HUES6 (cell line): ENCODE data around the gene DCC.

Source experiments
- H3K27ac ChIP-seq: 2 replicates; pipeline ENCODE4 v1.7.0; 2013; ENCODE audit warnings: low read depth, mild to moderate bottlenecking, low read length, inconsistent platforms
- H3K27me3 ChIP-seq: 2 replicates; pipeline ENCODE4 v1.6.1; 2013; ENCODE audit warnings: low read length; ENCODE audit not compliant: control insufficient read depth, insufficient read depth
- H3K36me3 ChIP-seq: 2 replicates; pipeline ENCODE4 v1.6.1; 2013; ENCODE audit warnings: low read length; ENCODE audit not compliant: control insufficient read depth, insufficient read depth
- H3K4me1 ChIP-seq: 2 replicates; pipeline ENCODE4 v1.6.1; 2013; ENCODE audit warnings: low read length; ENCODE audit not compliant: control insufficient read depth, insufficient read depth
- H3K4me3 ChIP-seq: 2 replicates; pipeline ENCODE4 v1.5.1; 2013; ENCODE audit warnings: low read depth, low read length
- H3K9ac ChIP-seq: one replicate; pipeline ENCODE4 v1.6.1; 2013; ENCODE audit warnings: mild to moderate bottlenecking, low read length
- H3K9me3 ChIP-seq: 2 replicates; pipeline ENCODE4 v1.6.1; 2013; ENCODE audit warnings: low read depth, low read length; ENCODE audit not compliant: control insufficient read depth, insufficient read depth

Gene DCC

GRCh38 chr18:53115876-53116585 is 776.0 kb downstream of the DCC start:
- Histone ChIP-seq H3K27ac (no peak overlapping the region), H3K4me3 (no peak overlapping the region), H3K4me1 (0 out of 2 replicates have a peak, but pooled peaks cover 4% of the 10 kb centered on the region), H3K27me3 (no peaks in the 10 kb centered on the region), H3K9ac (no peak overlapping the region), H3K36me3 (no peaks in the 10 kb centered on the region), H3K9me3 (no peaks in the 10 kb centered on the region)

GRCh38 chr18:53117851-53118250 is 777.9 kb downstream of the DCC start:
- Histone ChIP-seq H3K9ac (no peak overlapping the region), H3K9me3 (no peaks in the 10 kb centered on the region), H3K27ac (no peak overlapping the region), H3K36me3 (no peaks in the 10 kb centered on the region), H3K27me3 (no peaks in the 10 kb centered on the region), H3K4me3 (no peak overlapping the region), H3K4me1 (0 out of 2 replicates have a peak, but pooled peaks cover 4% of the 10 kb centered on the region)

GRCh38 chr18:53126210-53126609 is 786.2 kb downstream of the DCC start:
- no peak overlapping the region for H3K4me3 ChIP-seq
- no peak overlapping the region for H3K9ac ChIP-seq
- no peaks in the 10 kb centered on the region for H3K9me3 ChIP-seq
- peaks cover 5% of the 10 kb centered on the region; the same call in 1 of the 2 replicates for H3K4me1 ChIP-seq
- H3K36me3 ChIP-seq, result no peaks in the 10 kb centered on the region
- H3K27me3 ChIP-seq, result no peaks in the 10 kb centered on the region
- H3K27ac ChIP-seq, result peak overlapping the region; percentile 0; the same call in 1 of the 2 replicates

- Histone ChIP-seq H3K27me3 (no peaks in the 10 kb centered on the region), H3K27ac (no peak overlapping the region), H3K36me3 (no peaks in the 10 kb centered on the region), H3K9me3 (no peaks in the 10 kb centered on the region), H3K4me1 (peaks cover 5% of the 10 kb centered on the region; the same call in 1 of the 2 replicates), H3K4me3 (no peak overlapping the region), H3K9ac (no peak overlapping the region)
These were observed 791.0 kb downstream of the DCC start for GRCh38 chr18:53131001-53131400.

GRCh38 chr18:53134711-53135110 is 794.7 kb downstream of the DCC start:
- H3K27ac ChIP-seq, result no peak overlapping the region
- no peaks in the 10 kb centered on the region for H3K36me3 ChIP-seq
- H3K9ac ChIP-seq, result no peak overlapping the region
- no peaks in the 10 kb centered on the region for H3K27me3 ChIP-seq
- H3K4me3 ChIP-seq, result no peak overlapping the region
- H3K9me3 ChIP-seq, result peaks cover 5% of the 10 kb centered on the region; the same call in 1 of the 2 replicates
- H3K4me1 ChIP-seq, result no peaks in the 10 kb centered on the region

GRCh38 chr18:53135654-53136053 is 795.7 kb downstream of the DCC start:
- Histone ChIP-seq H3K36me3 (no peaks in the 10 kb centered on the region), H3K9me3 (peaks cover 5% of the 10 kb centered on the region; the same call in 1 of the 2 replicates), H3K27ac (no peak overlapping the region), H3K27me3 (no peaks in the 10 kb centered on the region), H3K9ac (no peak overlapping the region), H3K4me3 (no peak overlapping the region), H3K4me1 (no peaks in the 10 kb centered on the region)

- no peak overlapping the region for H3K27ac ChIP-seq
- H3K36me3 ChIP-seq, result no peaks in the 10 kb centered on the region
- no peak overlapping the region for H3K4me3 ChIP-seq
- H3K27me3 ChIP-seq, result no peaks in the 10 kb centered on the region
- H3K9ac ChIP-seq, result no peak overlapping the region
- no peaks in the 10 kb centered on the region for H3K4me1 ChIP-seq
- H3K9me3 ChIP-seq, result peaks cover 5% of the 10 kb centered on the region; the same call in 1 of the 2 replicates
These were observed 799.9 kb downstream of the DCC start for GRCh38 chr18:53139746-53140500.

- H3K27ac ChIP-seq, result no peak overlapping the region
- no peaks in the 10 kb centered on the region for H3K36me3 ChIP-seq
- no peak overlapping the region for H3K4me3 ChIP-seq
- H3K9ac ChIP-seq, result no peak overlapping the region
- H3K4me1 ChIP-seq, result no peaks in the 10 kb centered on the region
- H3K27me3 ChIP-seq, result no peaks in the 10 kb centered on the region
- peaks cover 4% of the 10 kb centered on the region; the same call in 1 of the 2 replicates for H3K9me3 ChIP-seq
These were observed 802.0 kb downstream of the DCC start for GRCh38 chr18:53142005-53142404.

- Histone ChIP-seq H3K9ac (no peak overlapping the region), H3K9me3 (no peaks in the 10 kb centered on the region), H3K4me1 (no peaks in the 10 kb centered on the region), H3K27me3 (no peaks in the 10 kb centered on the region), H3K27ac (no peak overlapping the region), H3K36me3 (no peaks in the 10 kb centered on the region), H3K4me3 (no peak overlapping the region)
These were observed 807.5 kb downstream of the DCC start for GRCh38 chr18:53147472-53147871.

- Histone ChIP-seq H3K4me3 (no peak overlapping the region), H3K9ac (no peak overlapping the region), H3K36me3 (no peaks in the 10 kb centered on the region), H3K9me3 (no peaks in the 10 kb centered on the region), H3K27me3 (no peaks in the 10 kb centered on the region), H3K4me1 (no peaks in the 10 kb centered on the region), H3K27ac (no peak overlapping the region)
These were observed 808.1 kb downstream of the DCC start for GRCh38 chr18:53148123-53148522.

GRCh38 chr18:53152476-53152875 is 812.5 kb downstream of the DCC start:
- no peaks in the 10 kb centered on the region for H3K9me3 ChIP-seq
- no peaks in the 10 kb centered on the region for H3K4me1 ChIP-seq
- H3K27ac ChIP-seq, result no peak overlapping the region
- H3K27me3 ChIP-seq, result no peaks in the 10 kb centered on the region
- H3K36me3 ChIP-seq, result no peaks in the 10 kb centered on the region
- H3K4me3 ChIP-seq, result no peak overlapping the region
- H3K9ac ChIP-seq, result no peak overlapping the region
